ENCODE results near the gene UFSP2.

- TF ChIP-seq EP300 (IDR thresholded peaks at IDR 0.05) (no peak), POLR2AphosphoS5 (IDR thresholded peaks at IDR 0.05) (no peak), CTCF (IDR thresholded peaks at IDR 0.05) (no peak), POLR2A (IDR thresholded peaks at IDR 0.05) (no peak)
These were observed 4.2 kb downstream of the UFSP2 start for GRCh38 chr4:185421366-185422124.

Data from upper lobe of left lung (tissue), 4 donors.